Aorta (tissue), 5 donors: ENCODE data around the gene CIITA. TPM values are rescaled to one million over a fixed set of nuclear protein-coding genes. Genes with fewer than 3 reads are reported as not detected.
A peak's percentile ranks its signal among the peaks of the same experiment; 100 is the strongest.

Experiments used
- ATAC-seq: fragments of 200-7000 bp; cut with Tn5 transposase; one replicate; pipeline ENCODE4 v1.9.1; 2022; ENCODE audit warnings: moderate library complexity; ENCODE audit not compliant: low FRiP score
- DNase-seq, 2 donors: peaks; one replicate each; pipeline ENCODE4 v3.0.0-alpha.2; 2020
- H3K27ac ChIP-seq, 2 donors: one replicate each; pipeline ENCODE4 v1.5.1; 2013; ENCODE audit warnings: low read length in 2 of 2, mild to moderate bottlenecking in 2 of 2, moderate library complexity in 2 of 2, control low read depth in 1 of 2, inconsistent platforms in 1 of 2, low read depth in 1 of 2
- H3K27me3 ChIP-seq, 2 donors: one replicate each; pipeline ENCODE4 v1.6.1; 2013; ENCODE audit warnings: control low read depth in 1 of 2, low read length in 1 of 2, mild to moderate bottlenecking in 1 of 2, moderate library complexity in 1 of 2; ENCODE audit not compliant: insufficient read depth in 2 of 2, control insufficient read depth in 1 of 2
- H3K36me3 ChIP-seq, 2 donors: one replicate each; pipeline ENCODE4 v1.6.1; 2013; ENCODE audit warnings: control low read depth in 1 of 2, low read length in 1 of 2, mild to moderate bottlenecking in 1 of 2; ENCODE audit not compliant: insufficient read depth in 2 of 2, control insufficient read depth in 1 of 2
- H3K4me1 ChIP-seq, 2 donors: one replicate each; pipeline ENCODE4 v1.6.1; 2013; ENCODE audit warnings: low read length in 2 of 2, control low read depth in 1 of 2, mild to moderate bottlenecking in 1 of 2, moderate library complexity in 1 of 2; ENCODE audit not compliant: insufficient read depth in 2 of 2, control insufficient read depth in 1 of 2
- H3K4me3 ChIP-seq, 2 donors: one replicate each; pipeline ENCODE4 v1.5.1; 2013; ENCODE audit warnings: low read length in 2 of 2, control low read depth in 1 of 2, mild to moderate bottlenecking in 1 of 2
- H3K9me3 ChIP-seq: one replicate; pipeline ENCODE4 v1.6.1; 2013; ENCODE audit warnings: mild to moderate bottlenecking, low read length; ENCODE audit not compliant: control insufficient read depth
- WGBS, 2 donors: extraction: QIAGEN DNeasy Blood & Tissue Kit; methylation state at CpG; one replicate each; pipeline ENCODE4 v1.1.7; 2013; 5-methylcytosine and 5-hydroxymethylcytosine counted together
- intact Hi-C, 2 donors: fragments of 100-400 bp; cut with DNase I; formaldehyde crosslinking; loops; one replicate each; pipeline versions ENCODE4 v1.14.2 to v1.15.0; 2022
- polyA plus RNA-seq, 2 donors: library from polyadenylated mRNA; stranded (reverse); fragments of 200-250 nt; gene quantifications; one replicate each; pipeline ENCODE4 v1.2.3, GENCODE V29; 2013
- total RNA-seq, 2 donors: library from RNA; stranded (reverse); fragmentation: NEBNext Ultra II Directional; extraction: Animal tissue kit (Norgen Biotek cat#: 25700); gene quantifications; one replicate each; pipeline ENCODE4 v1.2.1, GENCODE V29; 2021
- donor health status: healthy with polysubstance abuse.
- donor health status: Bipolar disorder and iron deficiency.
- donor health status: DM: no; HTN: no; CAD: no.
- donor health status: DM: no; HTN: no; CAD: no.
- donor health status: DM: yes; HTN: yes; CAD: no.

CIITA gene
- total and polyA plus RNA-seq, 4 donors, result 2.0 to 104 (median 11.0) TPM

GRCh38 chr16:10978871-10979446 lies 102.0 kb downstream of the CIITA start:
- no peaks in the 10 kb centered on the region for H3K9me3 ChIP-seq
- no peaks in the 10 kb centered on the region for H3K27me3 ChIP-seq
- peak overlapping the region; percentile 61 to 74 for H3K27ac ChIP-seq
- 81 to 86% methylated on average over 14 of the region's 14 CpGs for WGBS, 2 donors
- no peak overlapping the region for H3K4me3 ChIP-seq
- intact Hi-C loops, result loop anchor here (10.0 kb wide), 2 partner anchors 126 to 146 kb away; no protein-coding TSS in a partner anchor
- DNase-seq (no peak), ATAC-seq (no peak)
- peaks cover 0 to 2% of the 10 kb centered on the region in 2 donors for H3K36me3 ChIP-seq
- no peaks in the 10 kb centered on the region for H3K4me1 ChIP-seq

DNA sequence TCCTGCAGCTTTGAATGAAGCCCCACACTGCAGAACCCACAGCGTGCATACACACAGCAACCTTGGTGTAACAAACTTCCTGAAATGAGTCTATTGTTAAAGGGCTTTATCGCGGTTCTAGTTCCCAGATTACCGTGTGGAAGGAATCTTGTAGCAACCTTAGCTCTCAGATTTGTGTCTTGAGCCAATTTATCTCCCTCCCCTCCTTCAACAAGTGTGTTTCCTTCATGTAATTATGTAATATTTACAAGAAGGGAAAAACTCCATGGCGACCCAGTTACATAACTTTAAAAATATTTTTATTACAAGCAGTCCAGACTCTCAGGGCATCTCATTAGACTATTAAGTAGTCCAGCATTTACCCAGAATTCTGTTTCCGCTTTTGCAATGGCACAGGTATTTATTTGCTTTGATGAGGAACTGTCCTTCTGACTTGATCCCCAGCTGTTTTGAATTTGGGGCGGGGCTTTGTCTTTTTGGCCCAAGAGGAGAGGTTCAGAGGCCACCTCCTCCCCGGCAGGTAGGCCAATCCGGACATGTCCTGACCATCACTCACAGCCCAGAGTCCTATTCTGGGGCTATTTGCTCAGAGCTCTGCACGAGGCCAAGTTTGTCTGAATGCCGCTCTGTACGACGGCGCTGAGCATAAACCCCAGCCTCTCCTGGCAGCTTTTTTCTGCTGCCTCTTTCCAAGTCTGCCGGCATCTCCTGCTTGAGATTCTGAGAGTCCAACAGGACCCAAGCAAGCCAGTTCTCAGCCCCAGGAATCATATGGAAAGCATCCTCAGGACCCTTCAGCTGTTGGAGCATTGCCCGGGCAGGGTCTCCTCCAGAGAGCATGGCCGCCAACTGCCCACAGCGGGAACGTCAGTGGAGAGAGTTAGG lies 103.0 kb downstream of the CIITA start:
- intact Hi-C loops, result loop anchor here (10.0 kb wide), 2 partner anchors 125 to 145 kb away; no protein-coding TSS in a partner anchor
- Histone ChIP-seq H3K27me3 (no peaks in the 10 kb centered on the region), H3K4me1 (no peaks in the 10 kb centered on the region), H3K36me3 (peaks cover 0 to 2% of the 10 kb centered on the region in 2 donors), H3K27ac (peak overlapping the region; percentile 43 to 96), H3K9me3 (no peaks in the 10 kb centered on the region), H3K4me3 (no peak overlapping the region)
- DNase-seq (peak; percentile 79 to 81), ATAC-seq (peak; percentile 89)
- WGBS, 2 donors, result 7 to 9% methylated on average over 19 of the region's 19 CpGs

DNA sequence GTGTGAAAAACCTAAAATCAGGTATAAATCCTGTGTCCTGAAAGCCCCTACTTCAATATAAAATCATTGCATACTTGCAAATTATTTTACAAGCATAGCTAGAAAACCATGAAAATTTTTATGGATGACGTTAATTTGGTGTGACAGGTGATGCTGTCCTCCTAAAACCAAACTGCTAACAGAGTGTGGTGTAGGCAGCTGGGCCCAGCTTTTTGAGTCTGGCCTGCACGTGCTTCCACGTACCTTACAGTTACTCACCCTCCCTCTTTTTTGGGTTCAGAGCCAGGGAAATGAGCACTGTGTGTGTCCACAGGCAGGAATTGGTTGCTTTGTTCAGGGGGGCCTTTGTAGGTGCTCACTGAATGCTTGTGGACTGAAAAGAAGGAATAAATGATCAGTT lies 103.8 kb downstream of the CIITA start:
- no peak for ATAC-seq
- WGBS, 2 donors, result 51 to 53% methylated on average over 3 of the region's 3 CpGs
- intact Hi-C loops, result no loop called here

DNA sequence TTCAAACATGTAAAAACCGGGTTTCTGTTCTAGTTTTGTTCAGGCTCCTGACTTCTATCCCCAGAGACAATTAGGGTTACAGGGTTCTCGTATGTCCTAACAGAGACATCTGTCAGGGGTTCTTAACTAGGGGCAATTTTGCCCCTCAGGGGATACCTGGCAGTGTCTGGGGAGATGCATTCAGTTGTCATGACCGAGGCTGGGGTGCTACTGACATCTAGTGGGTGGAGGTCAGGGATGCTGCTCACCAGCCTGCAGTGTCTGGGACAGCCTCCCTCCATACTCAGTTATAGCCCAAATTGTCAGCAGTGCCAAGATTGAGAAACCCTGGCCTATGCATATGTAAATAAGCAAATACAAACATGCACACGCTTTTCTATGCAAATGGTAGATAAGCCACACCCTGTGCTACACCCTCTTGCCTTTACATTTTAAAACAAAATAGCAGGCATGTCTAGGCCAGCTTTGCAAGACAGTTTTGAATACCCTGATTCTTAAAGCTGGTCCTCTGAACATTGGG lies 104.8 kb downstream of the CIITA start:
- H3K9me3 ChIP-seq, result no peaks in the 10 kb centered on the region
- H3K4me1 ChIP-seq, result no peaks in the 10 kb centered on the region
- no peak for DNase-seq
- H3K36me3 ChIP-seq, result peaks cover 0 to 2% of the 10 kb centered on the region in 2 donors
- no peak for ATAC-seq
- no peak overlapping the region for H3K4me3 ChIP-seq
- H3K27me3 ChIP-seq, result no peaks in the 10 kb centered on the region
- no peak overlapping the region for H3K27ac ChIP-seq
- intact Hi-C loops, result no loop called here
- 89 to 91% methylated on average over 4 of the region's 4 CpGs for WGBS, 2 donors

More for the DNA sequence above, 103.8 kb downstream of the CIITA start:
- Histone ChIP-seq H3K4me3 (no peak overlapping the region), H3K4me1 (no peaks in the 10 kb centered on the region), H3K36me3 (peaks cover 0 to 2% of the 10 kb centered on the region in 2 donors), H3K27ac (peak overlapping the region in 1 of 2 donors; percentile 54), H3K9me3 (no peaks in the 10 kb centered on the region), H3K27me3 (no peaks in the 10 kb centered on the region)
- DNase-seq, result no peak

- H3K27ac ChIP-seq, result no peak overlapping the region
- peaks cover 0 to 2% of the 10 kb centered on the region in 2 donors for H3K36me3 ChIP-seq
- no peak overlapping the region for H3K4me3 ChIP-seq
- intact Hi-C loops, result no loop called here
- H3K27me3 ChIP-seq, result no peaks in the 10 kb centered on the region
- peak; percentile 14 for ATAC-seq
- no peaks in the 10 kb centered on the region for H3K9me3 ChIP-seq
- WGBS, 2 donors, result 79 to 80% methylated on average over 15 of the region's 15 CpGs
- H3K4me1 ChIP-seq, result no peaks in the 10 kb centered on the region
- no peak for DNase-seq
Observed at GRCh38 chr16:10982465-10983150, 105.6 kb downstream of the CIITA start.

DNA sequence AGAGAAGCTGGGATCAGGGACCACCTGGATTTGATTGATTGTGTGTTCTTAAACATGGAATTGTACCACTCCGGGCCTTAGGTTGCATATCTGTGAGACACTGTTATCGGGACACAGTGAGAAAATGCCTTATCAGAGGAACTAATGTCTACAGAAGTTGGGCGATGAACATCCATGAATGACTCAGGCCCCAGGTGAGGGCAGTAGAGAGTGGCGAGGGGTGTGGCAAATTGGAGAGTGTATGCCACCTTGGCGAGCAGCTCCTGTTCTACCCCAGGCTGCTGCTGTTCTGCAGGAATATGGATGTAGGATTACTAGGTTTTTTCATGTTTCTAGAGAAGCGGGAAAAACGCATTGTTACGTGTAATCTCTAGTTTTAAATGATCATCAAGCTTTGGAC lies 106.2 kb downstream of the CIITA start:
- no peak overlapping the region for H3K27ac ChIP-seq
- H3K4me3 ChIP-seq, result no peak overlapping the region
- 88 to 91% methylated on average over 8 of the region's 8 CpGs for WGBS, 2 donors
- peaks cover 0 to 2% of the 10 kb centered on the region in 2 donors for H3K36me3 ChIP-seq
- ATAC-seq (no peak), DNase-seq (no peak)
- no peaks in the 10 kb centered on the region for H3K9me3 ChIP-seq
- no peaks in the 10 kb centered on the region for H3K27me3 ChIP-seq
- intact Hi-C loops, result no loop called here
- no peaks in the 10 kb centered on the region for H3K4me1 ChIP-seq

- no peak overlapping the region for H3K4me3 ChIP-seq
- peaks cover 0 to 2% of the 10 kb centered on the region in 2 donors for H3K36me3 ChIP-seq
- no peaks in the 10 kb centered on the region for H3K4me1 ChIP-seq
- H3K27me3 ChIP-seq, result no peaks in the 10 kb centered on the region
- intact Hi-C loops, result no loop called here
- 78 to 82% methylated on average over 6 of the region's 6 CpGs for WGBS, 2 donors
- DNase-seq (no peak), ATAC-seq (no peak)
- no peak overlapping the region for H3K27ac ChIP-seq
- no peaks in the 10 kb centered on the region for H3K9me3 ChIP-seq
Observed at GRCh38 chr16:10984509-10984908, 107.5 kb downstream of the CIITA start.
